Head of caudate nucleus (tissue), 42 donors: ENCODE results near the gene TRAF7.
"Not testable (repeated sequence)": the region's sequence is repeated elsewhere in the genome, so short reads cannot be mapped to it uniquely, and the experiment has no call there.

Experiments
- DNase-seq, 42 donors: peaks; one replicate each; pipeline versions ENCODE4 v3.0.0 to v3.0.0-alpha.2; 2020 to 2021; ENCODE audit warnings: mixed read lengths in 7 of 42
- intact Hi-C: fragments of 100-400 bp; cut with DNase I; formaldehyde crosslinking; loops from one replicate; pipeline ENCODE4 v1.15.0; 2022

The TRAF7 gene

DNA sequence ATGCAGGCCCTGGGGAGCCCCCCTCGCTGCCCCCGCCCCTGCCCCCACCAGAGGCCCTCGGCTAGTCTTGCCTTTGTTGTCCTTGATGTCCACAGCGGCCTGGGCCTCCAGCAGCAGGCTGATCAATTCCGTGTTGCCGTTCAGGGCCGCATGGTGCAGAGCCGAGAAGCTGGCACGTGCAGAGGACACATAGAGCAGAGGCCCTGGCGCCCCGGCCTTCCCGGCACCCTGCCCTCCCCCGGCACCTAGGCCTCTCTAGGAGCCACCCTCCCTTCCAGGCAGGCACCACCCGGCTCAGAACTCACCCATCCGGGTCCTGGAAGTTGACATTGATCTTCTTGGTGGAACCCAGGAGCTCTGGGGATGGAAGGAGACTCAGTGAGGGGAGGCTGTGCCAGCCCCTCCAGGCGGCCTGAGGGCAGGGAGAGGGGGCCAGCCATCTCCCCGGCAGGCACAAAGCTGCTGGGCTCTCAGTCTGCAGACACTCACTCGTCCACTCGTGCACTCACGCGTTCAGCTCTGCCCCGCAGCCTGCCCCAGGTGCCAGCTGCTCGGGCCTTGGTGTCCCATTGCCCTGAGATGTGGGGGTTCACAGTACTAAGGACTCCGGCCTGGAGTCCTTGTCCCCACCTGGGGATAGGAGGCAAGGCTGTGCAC is 34.5 kb downstream of the TRAF7 start:
- intact Hi-C loops = no loop called here

DNA sequence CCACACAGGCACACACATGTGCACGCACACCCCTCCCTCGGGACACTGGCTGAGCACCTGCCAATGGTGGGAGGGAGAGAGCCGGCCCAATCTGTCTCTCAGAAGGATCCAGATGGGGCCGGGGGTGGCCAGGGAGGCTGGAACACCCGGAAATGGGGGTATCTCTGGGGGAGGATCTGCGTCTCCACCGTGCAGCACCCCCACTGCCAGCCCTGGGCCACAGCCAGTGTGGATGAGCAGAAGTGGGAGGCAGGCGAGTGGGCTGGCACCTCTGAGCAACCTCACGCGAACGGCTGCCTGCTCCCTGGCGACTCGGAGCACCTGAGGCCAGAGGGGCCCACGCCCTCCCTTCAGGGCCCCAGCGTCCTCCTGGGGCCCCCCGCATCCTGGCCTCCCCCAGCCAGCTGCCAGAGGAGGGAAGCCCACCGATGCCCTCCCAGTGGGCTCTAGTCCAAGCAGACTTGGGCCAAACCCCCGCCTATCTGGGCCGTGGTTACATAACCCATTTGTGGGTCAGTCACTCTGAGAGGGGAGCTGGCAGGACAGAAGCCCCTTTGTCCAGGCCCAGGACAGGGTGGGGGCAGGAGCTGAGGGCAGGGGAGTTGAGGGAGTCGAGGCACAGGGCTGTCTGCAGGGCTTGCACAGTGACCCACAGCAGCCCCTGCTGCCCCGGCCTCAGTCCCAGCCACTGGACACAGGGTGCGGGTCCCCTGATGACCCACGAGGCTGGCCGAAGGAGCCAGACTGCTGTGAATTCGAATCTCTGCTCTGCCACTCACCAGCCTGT is 35.3 kb downstream of the TRAF7 start:
- peak in 32 of 42 donors; percentile 16 to 82 (median 56) for DNase-seq
- intact Hi-C loops = no loop called here

More for the DNA sequence above, 34.5 kb downstream of the TRAF7 start:
- DNase-seq = no peak

DNA sequence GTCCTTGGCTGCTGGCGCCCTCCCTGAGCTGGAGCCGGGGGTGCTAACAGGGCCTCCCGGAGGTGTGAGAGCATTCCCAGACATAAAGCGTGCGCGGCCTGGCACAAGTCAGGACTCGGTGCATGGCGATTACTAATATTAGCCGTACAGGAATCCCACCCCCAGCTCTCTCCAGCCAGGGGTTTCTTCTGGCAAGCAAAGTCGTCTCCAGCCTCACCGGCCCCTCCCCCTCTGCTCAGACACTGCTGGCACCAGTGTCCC is 35.8 kb downstream of the TRAF7 start:
- intact Hi-C loops = no loop called here

DNA sequence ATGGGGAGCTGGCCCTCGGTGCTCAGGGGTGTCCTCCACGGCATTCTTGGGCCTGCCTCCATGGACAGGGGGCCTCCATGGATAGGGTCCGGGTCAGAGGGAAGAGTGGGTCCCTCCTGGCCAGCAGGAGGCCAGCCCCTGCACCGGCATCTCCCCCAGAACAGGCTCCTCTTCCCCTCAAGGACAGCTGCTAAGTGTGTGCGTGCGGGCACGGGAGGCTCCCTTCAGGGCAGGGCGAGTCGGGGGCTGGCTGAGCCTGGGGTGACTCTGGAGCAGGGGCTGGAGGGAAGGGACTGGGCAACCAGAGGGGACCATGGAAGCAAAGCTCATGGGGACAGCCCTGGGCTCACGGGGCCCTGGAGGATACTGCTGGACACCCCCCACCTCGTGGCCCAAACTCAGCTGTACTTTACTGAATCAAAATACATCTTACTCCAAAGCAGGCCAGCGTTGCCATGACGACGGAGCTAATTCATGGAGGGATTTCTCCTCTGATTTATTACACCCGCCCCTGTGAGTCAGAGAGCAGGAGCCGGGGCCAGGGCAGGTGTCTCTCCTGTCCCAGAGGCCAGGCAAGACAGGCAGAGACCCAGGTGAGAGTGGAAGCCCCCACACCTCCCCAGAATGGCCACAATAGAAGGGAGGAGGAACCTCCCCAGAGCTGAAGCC is 38.7 kb downstream of the TRAF7 start:
- intact Hi-C loops = no loop called here
- peak in 29 of 42 donors; percentile 33 to 84 (median 62) for DNase-seq

More for the DNA sequence above, 35.8 kb downstream of the TRAF7 start:
- peak in 3 of 42 donors; percentile 40 to 60 (median 55) for DNase-seq

DNA sequence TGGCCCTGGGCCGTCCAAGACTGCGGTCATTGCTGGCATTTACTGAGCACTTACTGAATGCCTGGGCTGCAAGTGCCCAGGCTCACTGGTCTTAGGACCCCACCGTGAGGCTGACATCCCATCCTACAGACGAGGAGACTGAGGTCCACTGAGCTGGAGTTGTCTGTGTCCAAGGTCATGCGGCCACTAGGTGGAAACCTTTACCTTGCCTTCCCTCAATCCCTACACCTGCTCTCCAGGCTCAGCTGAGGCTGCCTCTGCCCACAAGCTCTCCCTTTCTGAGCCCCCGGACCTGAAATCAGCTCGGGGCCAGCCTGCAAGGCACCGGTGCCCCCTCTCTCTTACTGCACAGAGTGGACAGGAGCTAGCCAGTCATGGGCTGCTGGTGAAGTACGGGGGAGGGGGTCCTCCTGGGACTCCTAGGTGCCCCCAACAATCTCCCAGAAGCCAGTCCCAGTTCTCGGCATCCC is 39.3 kb downstream of the TRAF7 start:
- DNase-seq = peak in 3 of 42 donors; percentile 40 to 67 (median 66)
- intact Hi-C loops = no loop called here

DNA sequence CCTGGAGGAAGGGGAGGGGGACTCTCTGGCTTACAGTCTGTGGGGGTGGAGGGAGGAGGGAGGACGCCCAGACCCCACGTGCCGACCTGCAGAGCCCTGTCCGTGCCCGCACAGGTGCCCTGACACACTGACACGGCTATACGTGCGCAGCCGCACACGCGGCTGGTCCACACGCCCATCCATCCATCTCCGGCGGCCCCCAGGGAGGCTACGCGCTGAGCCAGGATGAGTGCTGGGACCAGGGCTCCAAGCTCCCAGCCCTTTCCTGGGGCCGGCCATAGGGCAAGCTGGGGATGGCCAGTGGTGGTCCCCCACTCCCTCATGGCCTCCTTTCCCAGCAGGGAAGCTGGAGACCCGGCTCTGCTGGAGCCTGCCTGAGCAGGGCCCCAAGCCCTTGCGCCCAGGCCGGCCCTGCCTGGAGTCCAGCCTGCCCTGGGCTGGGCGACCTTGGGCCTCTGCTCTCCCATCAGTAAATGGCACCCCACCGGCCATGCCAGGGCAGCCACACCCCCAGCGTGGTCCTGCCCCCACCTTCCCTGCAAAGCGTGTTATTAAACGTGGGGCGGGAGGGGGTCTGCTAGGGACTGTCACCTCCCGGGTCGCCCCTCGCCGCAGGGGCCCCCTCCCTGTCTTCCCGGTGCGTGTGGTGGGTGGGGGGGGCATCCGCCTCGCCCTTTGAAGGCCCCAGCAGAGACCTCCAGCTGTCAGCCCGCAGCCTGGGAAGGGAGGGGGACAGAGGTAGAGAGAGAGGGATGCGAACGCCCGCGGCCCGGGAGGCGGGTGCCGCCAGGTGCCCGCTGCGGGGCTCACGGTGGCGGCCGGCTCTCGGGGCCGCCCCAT is 40.0 kb downstream of the TRAF7 start:
- DNase-seq = no peak
- intact Hi-C loops = no loop called here

DNA sequence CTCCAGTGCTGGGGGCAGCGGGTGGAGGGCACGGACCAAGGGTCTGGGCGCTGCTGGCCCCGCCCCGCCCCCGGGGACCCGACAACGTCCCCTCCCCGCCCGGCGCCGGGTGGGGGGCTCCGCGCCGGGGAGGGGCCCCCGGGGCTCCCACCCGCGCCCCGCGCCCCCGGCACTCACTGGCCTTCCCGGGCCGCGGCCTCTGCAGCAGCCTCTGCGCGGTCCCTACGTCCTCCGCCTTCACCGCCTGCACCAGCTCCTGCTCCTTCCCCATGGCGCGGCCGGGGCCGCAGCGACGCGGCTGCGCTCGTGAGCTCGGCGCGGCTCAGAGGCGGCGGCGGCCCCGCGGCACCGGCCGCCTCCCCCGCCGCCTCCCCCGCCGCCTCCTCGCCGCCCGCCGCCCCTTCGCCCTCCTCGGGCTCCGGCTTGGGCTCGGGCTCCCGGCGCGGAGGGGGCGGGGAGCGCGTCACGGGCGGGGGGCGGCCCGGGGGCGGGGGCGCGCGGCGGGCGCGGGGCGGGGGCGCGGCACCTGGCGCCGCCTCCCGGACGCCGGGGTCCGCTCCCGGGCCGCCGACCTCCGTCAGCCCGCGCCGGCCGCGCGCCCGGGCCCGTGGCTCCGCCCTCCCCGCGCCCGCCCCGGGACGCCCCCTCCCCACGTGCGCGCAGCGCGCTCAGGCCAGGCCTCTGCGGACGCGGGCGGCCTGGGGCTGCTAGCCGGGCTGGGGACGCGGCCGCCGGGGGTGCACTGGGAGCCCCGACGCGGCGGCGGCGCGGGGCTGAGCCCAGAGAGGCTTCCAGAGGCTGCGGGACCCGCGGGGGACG is 40.8 kb downstream of the TRAF7 start, which contains the start of gene CASKIN1:
Gene CASKIN1, minus strand, starts transcription at position 444 of the 819 bp plus-strand sequence. Its CDS starts 173 bp downstream, at position 271.
- intact Hi-C loops = no loop called here
- peak in 1 of 42 donors; percentile 41 for DNase-seq

DNA sequence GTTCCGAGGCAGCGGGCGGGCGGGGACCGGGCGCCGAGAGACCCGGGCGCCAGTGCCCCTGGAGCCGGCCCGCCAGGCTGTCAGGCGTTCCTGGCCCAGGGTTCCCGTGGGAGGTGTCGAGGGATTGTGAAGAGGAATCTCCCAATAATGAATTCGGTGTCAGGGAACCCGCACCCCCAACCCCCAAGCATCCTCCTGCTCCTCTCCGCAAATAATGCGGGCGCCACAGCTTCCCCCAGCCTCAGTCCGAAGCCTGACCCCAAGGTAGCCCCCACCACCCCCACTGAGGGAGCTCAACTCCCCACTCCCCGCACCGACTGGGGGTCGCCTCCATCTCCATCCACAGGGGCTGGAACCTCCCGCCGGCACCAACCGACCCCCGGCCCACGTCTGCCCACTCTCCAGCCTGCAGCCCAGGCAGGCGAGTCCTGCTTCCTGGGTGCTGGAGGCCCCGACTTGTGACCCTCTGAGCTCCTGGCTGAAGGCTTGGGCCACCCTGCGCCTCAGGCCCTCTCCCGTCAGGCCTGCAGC is 41.5 kb downstream of the TRAF7 start:
- DNase-seq = no peak
- intact Hi-C loops = no loop called here

DNA sequence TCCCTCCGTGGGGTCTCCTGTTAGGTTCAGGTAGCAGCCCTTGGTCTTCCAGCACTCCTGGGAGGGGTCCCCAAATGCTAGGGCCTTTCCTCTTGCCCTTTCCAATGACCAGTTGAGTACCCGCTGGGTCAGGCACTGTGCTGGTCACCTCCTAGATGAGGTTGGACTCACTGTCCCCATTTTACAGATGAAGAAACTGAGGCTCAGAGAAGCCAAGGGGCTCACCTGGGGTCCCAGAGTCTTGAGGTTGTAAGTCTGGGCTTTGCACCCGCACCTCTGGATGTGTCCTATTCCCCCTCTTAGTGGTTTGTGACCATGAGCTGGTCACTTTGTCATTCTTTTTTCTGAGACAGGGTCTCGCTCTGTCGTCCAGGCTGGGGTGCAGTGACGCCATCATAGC is 42.2 kb downstream of the TRAF7 start:
- intact Hi-C loops = no loop called here
- no peak for DNase-seq

DNA sequence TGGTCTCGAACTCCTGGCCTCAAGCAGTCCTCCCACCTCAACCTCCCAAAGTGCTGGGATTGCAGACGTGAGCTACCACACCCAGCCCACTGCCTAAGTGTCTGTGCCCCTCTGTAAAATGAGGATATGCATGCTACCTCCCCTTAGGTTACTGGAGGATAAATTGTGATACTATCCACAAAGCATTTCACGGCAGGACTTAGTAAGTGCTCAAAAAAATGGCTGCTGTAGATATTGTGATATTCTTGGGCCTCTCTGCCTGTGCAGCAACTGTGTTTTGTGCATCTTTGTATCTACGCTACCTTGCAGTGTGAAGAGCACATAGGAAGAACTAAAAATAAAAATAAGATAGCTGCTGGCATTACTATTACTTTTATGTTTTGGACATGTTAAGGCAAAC is 42.7 kb downstream of the TRAF7 start:
- no peak for DNase-seq
- intact Hi-C loops = no loop called here

DNA sequence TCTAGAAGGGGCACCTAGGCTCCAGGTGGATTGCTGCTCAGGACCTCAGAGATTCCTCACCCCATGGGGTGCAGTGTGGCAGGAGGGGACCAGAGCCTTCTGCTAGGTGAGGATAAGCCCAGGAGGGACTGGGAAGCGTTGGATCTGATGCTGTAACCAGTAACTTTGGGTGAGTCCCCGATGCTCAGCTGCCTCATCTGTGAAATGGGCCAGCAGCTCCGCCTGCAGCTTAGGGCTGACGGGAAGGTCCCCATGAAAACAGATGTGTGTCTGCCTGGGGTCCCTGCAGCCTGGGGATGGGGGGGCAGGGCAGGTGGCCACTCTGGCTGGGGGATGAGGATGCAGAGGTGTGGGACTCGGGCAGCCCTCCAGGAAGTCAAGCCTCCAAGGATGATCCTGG is 43.5 kb downstream of the TRAF7 start:
- intact Hi-C loops = no loop called here
- DNase-seq = no peak

DNA sequence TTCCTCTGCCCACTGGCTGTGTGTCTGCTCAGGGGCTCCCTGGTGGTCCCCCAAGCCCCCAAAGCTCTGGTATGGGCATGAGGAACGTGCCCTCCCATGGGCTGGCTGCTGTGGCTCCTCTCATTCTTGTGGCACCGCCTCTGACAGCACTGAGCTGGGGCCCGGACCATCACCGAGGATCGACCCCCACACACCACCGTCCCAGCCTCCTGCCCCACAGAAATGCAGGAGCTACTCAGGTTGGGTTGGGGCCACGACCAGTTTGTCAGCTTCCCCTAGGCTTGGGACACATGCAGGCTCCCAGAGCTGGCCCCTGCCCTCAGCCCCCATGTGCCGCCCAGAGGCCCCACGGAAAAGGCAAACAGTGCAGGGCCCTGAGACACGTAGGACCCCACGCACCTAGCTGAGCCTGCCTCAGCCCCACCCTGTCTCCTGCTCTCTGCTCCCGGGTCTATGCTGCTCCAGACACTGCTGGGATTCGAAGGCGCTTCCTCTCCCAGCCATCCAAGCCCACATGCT is 44.1 kb downstream of the TRAF7 start:
- intact Hi-C loops = no loop called here

DNA sequence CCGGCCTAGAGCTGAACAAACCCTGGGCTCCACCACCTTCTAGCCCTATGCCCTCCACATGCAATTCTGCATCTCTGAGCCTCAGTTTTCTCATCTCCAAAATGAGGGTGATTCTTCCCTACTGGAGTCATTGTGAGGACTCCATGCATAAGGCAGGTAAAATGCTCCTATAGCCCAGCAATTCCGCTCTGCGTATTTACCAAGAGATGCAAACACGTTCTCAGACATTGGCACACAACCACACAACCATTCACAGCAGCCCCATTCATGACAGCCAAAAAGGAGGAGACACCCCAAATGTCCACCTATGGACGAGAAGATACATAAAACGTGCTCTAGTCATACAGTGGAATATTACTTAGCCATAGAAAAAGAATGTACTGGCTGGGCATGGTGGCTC is 44.7 kb downstream of the TRAF7 start:
- no peak for DNase-seq
- intact Hi-C loops = no loop called here

More for the DNA sequence above, 44.1 kb downstream of the TRAF7 start:
- no peak for DNase-seq

DNA sequence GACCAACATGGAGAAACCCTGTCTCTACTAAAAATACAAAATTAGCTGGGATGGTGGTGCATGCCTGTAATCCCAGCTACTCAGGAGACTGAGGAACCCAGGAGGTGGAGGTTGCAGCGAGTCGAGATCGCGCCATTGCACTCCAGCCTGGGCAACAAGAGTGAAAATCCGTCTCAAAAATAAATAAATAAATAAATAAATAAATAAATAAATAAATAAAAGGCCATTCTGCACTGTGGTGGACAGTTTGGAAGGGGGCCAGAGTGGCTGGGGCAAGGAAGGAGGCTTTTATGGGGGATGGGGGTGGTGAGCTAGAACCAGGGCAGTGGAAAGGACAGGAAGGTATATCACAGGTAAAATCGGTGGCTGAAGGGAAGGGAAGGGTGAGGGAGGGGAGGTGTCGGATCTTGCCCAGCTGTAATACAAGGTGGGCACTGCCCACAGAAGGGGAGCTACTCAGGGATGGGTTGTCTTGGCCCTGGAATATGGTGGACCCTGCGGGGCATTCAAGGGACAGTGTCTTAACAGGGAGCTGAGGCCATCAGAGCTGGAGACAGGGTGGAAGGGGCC is 47.6 kb downstream of the TRAF7 start:
- intact Hi-C loops, DNase-seq: not testable (repeated sequence)

DNA sequence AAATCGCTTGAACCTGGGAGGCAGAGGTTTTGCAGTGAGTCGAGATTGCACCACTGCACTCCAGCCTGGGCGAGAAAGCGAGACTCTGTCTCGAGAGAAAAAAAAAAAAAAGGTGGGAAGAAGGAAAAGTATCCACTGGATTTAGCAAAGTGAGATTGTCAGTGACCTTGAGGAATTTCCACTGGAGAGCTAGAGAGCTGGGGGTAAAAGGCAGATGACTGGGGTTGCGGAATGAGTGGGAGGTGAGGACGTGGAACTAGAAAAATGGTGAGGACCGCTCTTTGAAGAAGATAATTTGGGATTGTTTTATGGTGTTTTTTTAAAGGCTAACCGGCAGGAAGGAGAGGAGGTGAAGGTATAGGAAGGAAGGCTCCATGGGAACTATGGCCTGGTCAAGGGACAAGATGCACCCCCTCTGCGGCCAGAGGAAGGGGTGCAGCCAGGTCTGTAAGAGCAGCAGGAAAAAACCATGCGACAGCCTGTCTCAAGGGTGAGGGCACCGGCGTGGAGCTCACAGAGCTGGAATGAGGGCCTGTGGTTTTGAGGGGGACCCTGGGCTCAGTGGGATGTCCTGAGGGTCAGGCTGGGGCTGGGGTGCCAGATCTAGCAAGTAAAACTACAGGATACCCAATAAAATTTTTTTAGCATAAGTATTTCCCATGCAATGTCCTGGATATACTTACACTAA is 49.0 kb downstream of the TRAF7 start:
- no peak for DNase-seq
- intact Hi-C loops = no loop called here

DNA sequence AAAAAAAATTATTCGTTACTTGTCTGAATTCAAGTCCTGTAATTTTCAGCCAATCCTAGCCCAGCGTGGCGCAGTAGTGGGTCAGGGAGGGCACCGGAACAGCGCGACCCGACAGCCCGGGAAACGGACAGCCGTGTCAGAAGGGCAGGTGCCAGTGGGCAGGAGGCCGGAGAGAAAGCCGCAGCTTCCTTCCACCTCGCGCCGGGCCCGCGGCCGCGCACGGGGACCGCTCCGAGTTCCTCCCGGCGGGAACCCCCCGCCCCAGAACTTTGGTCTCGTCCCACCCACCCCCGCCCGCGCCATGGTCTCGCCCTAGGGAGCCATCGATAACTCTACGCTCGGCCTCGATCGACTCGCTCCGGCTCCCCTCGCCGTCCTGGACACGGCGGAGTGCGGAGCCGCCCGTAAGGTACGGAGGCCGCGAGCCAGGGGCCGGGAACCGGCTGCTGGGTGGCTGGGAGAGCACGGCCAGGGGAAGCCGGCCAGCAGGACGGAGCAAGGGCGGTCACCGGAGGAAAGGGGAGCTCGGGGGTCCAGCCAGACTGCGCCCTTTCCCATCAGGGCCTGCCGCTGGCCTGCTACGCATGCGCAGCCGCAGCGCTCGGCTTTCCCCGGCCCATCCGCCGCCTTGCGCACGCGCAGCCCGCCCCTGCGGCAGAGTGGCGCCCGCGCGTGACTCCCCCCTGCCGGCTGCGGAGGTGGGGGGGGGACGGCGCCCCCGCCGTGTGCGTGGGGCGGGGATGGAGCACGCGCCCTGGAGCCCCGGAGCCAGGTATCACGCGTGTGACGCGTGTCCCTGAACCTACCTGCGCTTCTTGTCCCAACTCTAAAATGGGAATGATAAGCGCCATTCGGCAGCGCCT is 49.8 kb downstream of the TRAF7 start, which contains the start of gene MLST8:
Gene MLST8, plus strand, starts transcription at position 351 of the 863 bp plus-strand sequence. CDS start 632 bp downstream, outside the sequence.
- DNase-seq = peak; percentile 71 to 95 (median 89)
- intact Hi-C loops = no loop called here
